ENCODE data around the gene CEP131. TPM values are rescaled to one million over a fixed set of nuclear protein-coding genes. Genes with fewer than 3 reads are reported as not detected.

CEP131 gene
- total and polyA plus RNA-seq, 2 donors (not counting 3 experiments of a cell fraction or from before 2014, with no cell fraction given): 5.3 to 17.9 TPM

GRCh38 chr17:81261096-81261495, 38.3 kb upstream of the CEP131 start:
- no peaks in the 10 kb centered on the region for H4K20me1 ChIP-seq (replicated peaks; ENCODE audit: control insufficient read depth, extremely low read depth, insufficient read depth, low read length)
- H3K4me3 ChIP-seq (replicated peaks in 1 of 3; ENCODE audit: insufficient read depth in 1 of 3, low read depth in 1 of 3, low read length in 3 of 3): no peak overlapping the region
- peaks cover 2 to 62% of the 10 kb centered on the region in 2 experiments for H3K36me3 ChIP-seq (ENCODE audit: control insufficient read depth in 2 of 2, extremely low read depth in 1 of 2, insufficient read depth in 2 of 2, low read length in 2 of 2)
- intact Hi-C loops (cut with micrococcal nuclease): no loop called here
- CTCF ChIA-PET: no interaction called here
- BruUV-seq (replicated peaks): no TSS peak
- H3K27me3 ChIP-seq (ENCODE audit: control insufficient read depth in 2 of 2, insufficient read depth in 2 of 2, low read length in 2 of 2): no peaks in the 10 kb centered on the region
- no peaks in the 10 kb centered on the region for H3K79me2 ChIP-seq (ENCODE audit: control insufficient read depth, insufficient read depth, low read length)
- no peaks in the 10 kb centered on the region for H3K4me1 ChIP-seq (ENCODE audit: control insufficient read depth, extremely low read depth, insufficient read depth, low read length)
- H2AFZ ChIP-seq (ENCODE audit: low read depth, low read length): no peak overlapping the region
- H3K9me1 ChIP-seq (replicated peaks; ENCODE audit: control insufficient read depth, extremely low read depth, insufficient read depth, low read length): no peaks in the 10 kb centered on the region
- H3K9me3 ChIP-seq (replicated peaks; ENCODE audit: control insufficient read depth, insufficient read depth, low read length): no peaks in the 10 kb centered on the region
- TF ChIP-seq MAX (IDR thresholded peaks at IDR 0.05; ENCODE audit: insufficient read depth, insufficient read length): no peak
- no peak for TF ChIP-seq CTCF (IDR thresholded peaks at IDR 0.05; ENCODE audit: extremely low read depth in 1 of 2, insufficient read depth in 1 of 2, low read depth in 1 of 2, low read length in 2 of 2)
- no peak for TF ChIP-seq POLR2AphosphoS5 (IDR thresholded peaks at IDR 0.05; ENCODE audit: insufficient read depth, low read depth, low read length)
- TF ChIP-seq EZH2 (IDR thresholded peaks at IDR 0.05; ENCODE audit: borderline replicate concordance, low read depth, low read length, severe bottlenecking): no peak
- TF ChIP-seq MYC (IDR thresholded peaks at IDR 0.05; ENCODE audit: low read depth, low read length): no peak
- no peak for TF ChIP-seq FOS (IDR thresholded peaks at IDR 0.05; ENCODE audit: borderline replicate concordance, insufficient read depth, low read length)
- no peak for TF ChIP-seq JUN (IDR thresholded peaks at IDR 0.05; ENCODE audit: borderline replicate concordance, insufficient read depth, insufficient read length, low read depth)
- no peak overlapping the region for H3K27ac ChIP-seq (ENCODE audit: insufficient read depth, low read depth, low read length)
- no peak overlapping the region for H3K9ac ChIP-seq (replicated peaks; ENCODE audit: extremely low read depth, insufficient read depth, low read length)
- dilution Hi-C loops (cut with MboI; ENCODE audit: extremely low pct_ligation_motif_present, low sequenced_read_pairs): no loop called here
- FAIRE-seq (no peak), DNase-seq (ENCODE audit: low read depth, low spot score) (no peak)
- POLR2A ChIA-PET: no interaction called here
- no peak overlapping the region for H3K4me2 ChIP-seq (ENCODE audit: insufficient read depth, low read length)
